Measurements from ENCODE around the gene SLC18A2. TPM values are rescaled to one million over a fixed set of nuclear protein-coding genes. Genes with fewer than 3 reads are reported as not detected.

Gene SLC18A2
- total RNA-seq, 1 experiment from 2014 or later, result 4.0 TPM

- H3K36me3 Mint-ChIP-seq (ENCODE audit: insufficient read depth in 1 of 3, low read depth in 3 of 3), result peaks cover 10 to 17% (median 10%) of the 10 kb centered on the region in 3 experiments
- H4K20me1 ChIP-seq (ENCODE audit: control insufficient read depth, insufficient read depth, insufficient read length), result no peaks in the 10 kb centered on the region
- DNase-seq, result no peak
- H3K4me2 ChIP-seq (ENCODE audit: insufficient read depth, insufficient read length, low read length), result no peak overlapping the region
- no peaks in the 10 kb centered on the region for H3K79me1 ChIP-seq (ENCODE audit: insufficient read depth, low read depth, low read length, poor library complexity, severe bottlenecking)
- H3K56ac ChIP-seq (ENCODE audit: insufficient read length, low read depth, low read length), result no peak overlapping the region
- H3K79me2 ChIP-seq (ENCODE audit: insufficient read depth, low read length), result no peaks in the 10 kb centered on the region; the same call in 1 of the 2 replicates
- H2BK5ac ChIP-seq (ENCODE audit: insufficient read length, low read length), result no peak overlapping the region
- H3K4me1 Mint-ChIP-seq, result peaks cover 39 to 53% of the 10 kb centered on the region in 2 experiments
- no peak overlapping the region for H2BK12ac ChIP-seq (ENCODE audit: insufficient read length, low read depth, low read length)
- H4K8ac ChIP-seq (replicated peaks; ENCODE audit: insufficient read length, low read depth, low read length), result no peak overlapping the region
- peaks cover 0 to 5% of the 10 kb centered on the region in 2 experiments; a peak in 2 of 5 replicates for H3K9me3 Mint-ChIP-seq
- H2AFZ ChIP-seq (ENCODE audit: low read length), result no peak overlapping the region
- no peak overlapping the region for H2BK20ac ChIP-seq (ENCODE audit: low read depth, low read length, poor library complexity, severe bottlenecking)
- H3K4ac ChIP-seq (ENCODE audit: low read depth, low read length), result no peak overlapping the region
- no peak overlapping the region for H3K9ac ChIP-seq (ENCODE audit: extremely low read depth, insufficient read length, low read length)
- no peak overlapping the region for H3K18ac ChIP-seq (ENCODE audit: insufficient read length, low read depth, low read length)
- H3K27ac Mint-ChIP-seq, result no peak overlapping the region
- H4K91ac ChIP-seq (ENCODE audit: insufficient read length, low read depth, low read length), result no peak overlapping the region
- no peak overlapping the region for H3K23ac ChIP-seq (ENCODE audit: insufficient read length, low read depth, low read length)
- no peak overlapping the region for H2BK15ac ChIP-seq (ENCODE audit: low read depth, low read length)
- H3K27me3 ChIP-seq (ENCODE audit: insufficient read depth, low read length), result no peaks in the 10 kb centered on the region
- H3K4me1 ChIP-seq (ENCODE audit: insufficient read depth, low read length), result no peaks in the 10 kb centered on the region; the same call in 1 of the 2 replicates
- H3K14ac ChIP-seq (ENCODE audit: insufficient read depth, low read length), result no peak overlapping the region
- no peak overlapping the region for H3T11ph ChIP-seq (ENCODE audit: low read length)
- H2BK120ac ChIP-seq (ENCODE audit: low read depth, low read length, poor library complexity, severe bottlenecking), result no peak overlapping the region
- H3K27me3 Mint-ChIP-seq (ENCODE audit: low read depth), result no peaks in the 10 kb centered on the region
- no peaks in the 10 kb centered on the region for H3K9me3 ChIP-seq (ENCODE audit: control insufficient read depth, low read depth, low read length)
- no peak for TF ChIP-seq CTCF (conservative IDR thresholded peaks at IDR 0.05)
- no peak overlapping the region for H2AK5ac ChIP-seq (ENCODE audit: insufficient read length, low read length)
- no CpG with 5 or more reads among the region's 2 CpGs for WGBS (ENCODE audit: extremely low coverage, insufficient read length, low lambda C conversion rate)
- H3K27ac ChIP-seq (ENCODE audit: insufficient read length, low read depth, low read length), result no peak overlapping the region
- no peak overlapping the region for H3K4me3 Mint-ChIP-seq
- H3K23me2 ChIP-seq (ENCODE audit: insufficient read length, low read depth, low read length, poor library complexity, severe bottlenecking), result no peaks in the 10 kb centered on the region
- no peak overlapping the region for H4K5ac ChIP-seq (ENCODE audit: insufficient read length, low read depth, low read length)
These were observed 83.5 kb downstream of the SLC18A2 start for GRCh38 chr10:117324367-117324766.

Measured in H9 (cell line).